Right ventricle myocardium inferior (tissue), 1 donor: Measurements from ENCODE around the gene KDM4B. TPM values are rescaled to one million over a fixed set of nuclear protein-coding genes. Genes with fewer than 3 reads are reported as not detected.

Source experiments
- ATAC-seq: fragments of 200-7000 bp; cut with Tn5 transposase; one replicate; pipeline ENCODE4 v1.9.1; 2020; ENCODE audit warnings: mild to moderate bottlenecking, moderate library complexity
- DNase-seq: peaks from one replicate; pipeline ENCODE4 v3.0.0; 2021; ENCODE audit errors: missing footprints
- intact Hi-C: fragments of 100-400 bp; cut with DNase I; formaldehyde crosslinking; loops from one replicate; pipeline ENCODE4 v1.11.0; 2022
- total RNA-seq: library from RNA; stranded (reverse); fragmentation: NEBNext Ultra II Directional; extraction: Animal tissue kit (Norgen Biotek cat#: 25700); gene quantifications from one replicate; pipeline ENCODE4 v1.2.1, GENCODE V29; 2021
- donor health status: DM: no; HTN: yes; CAD: no; lungs with severe emphysema.

The KDM4B gene
- total RNA-seq, 1 donor from 2014 or later = 38.6 TPM

- intact Hi-C loops = no loop called here
- ATAC-seq (peak; percentile 32), DNase-seq (no peak)
Observed at GRCh38 chr19:5071579-5071978, 102.7 kb downstream of the KDM4B start.

DNA sequence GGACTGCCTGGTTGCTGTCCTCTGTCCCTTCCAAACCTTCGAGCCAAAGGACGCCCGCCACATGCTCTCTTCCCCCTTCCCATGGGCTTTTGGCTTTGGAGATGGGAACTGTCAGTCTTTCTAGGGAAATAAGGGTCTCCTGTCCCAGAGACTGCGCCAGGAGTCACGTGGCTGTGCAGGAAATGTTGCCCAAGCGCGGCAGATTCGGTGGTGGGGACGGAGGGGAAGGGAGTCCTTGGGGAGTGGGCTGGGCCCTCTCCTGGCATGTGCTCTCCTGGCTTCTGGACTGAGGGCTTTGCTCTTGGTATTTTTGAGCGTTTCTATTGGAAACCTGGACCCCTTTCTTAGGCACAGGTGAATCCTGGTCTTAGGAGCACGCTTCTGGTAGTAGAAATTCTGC is 103.2 kb downstream of the KDM4B start:
- intact Hi-C loops = no loop called here
- ATAC-seq = peak; percentile 59
- DNase-seq = no peak

DNA sequence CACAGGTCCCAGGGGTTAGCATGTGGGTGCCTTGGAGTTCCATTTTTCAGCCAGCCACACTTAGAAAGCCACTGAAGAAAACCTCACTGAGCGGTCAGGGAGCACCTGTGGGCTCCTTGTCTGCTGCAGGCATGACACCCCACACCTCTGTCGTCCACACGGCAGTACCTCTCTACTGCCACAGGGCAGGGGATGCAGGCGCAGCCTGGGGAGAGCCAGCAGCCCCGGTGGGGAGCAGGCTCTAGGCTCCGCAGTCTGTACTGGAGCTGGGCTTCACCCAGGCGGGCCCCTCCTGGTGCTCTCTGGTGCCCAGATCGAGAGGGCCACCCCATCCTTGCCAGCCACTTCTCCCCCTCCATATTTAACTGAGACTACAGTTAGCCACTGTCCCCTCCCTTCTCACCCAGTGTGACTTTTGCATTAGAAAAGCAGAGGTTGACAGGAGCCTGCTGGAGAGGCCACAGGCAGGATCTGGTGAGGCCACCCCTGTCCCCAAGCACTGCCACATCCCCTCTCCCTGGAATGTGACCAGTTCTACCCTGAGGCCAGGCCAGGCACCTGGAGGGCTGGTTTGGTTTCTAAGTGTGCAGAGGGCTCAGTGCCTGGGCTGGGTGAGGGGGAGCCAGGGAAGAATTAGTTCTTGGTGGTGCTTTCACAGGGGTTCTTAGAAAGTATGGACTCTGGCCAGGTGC is 104.4 kb downstream of the KDM4B start:
- ATAC-seq = no peak
- intact Hi-C loops = no loop called here
- DNase-seq = no peak

DNA sequence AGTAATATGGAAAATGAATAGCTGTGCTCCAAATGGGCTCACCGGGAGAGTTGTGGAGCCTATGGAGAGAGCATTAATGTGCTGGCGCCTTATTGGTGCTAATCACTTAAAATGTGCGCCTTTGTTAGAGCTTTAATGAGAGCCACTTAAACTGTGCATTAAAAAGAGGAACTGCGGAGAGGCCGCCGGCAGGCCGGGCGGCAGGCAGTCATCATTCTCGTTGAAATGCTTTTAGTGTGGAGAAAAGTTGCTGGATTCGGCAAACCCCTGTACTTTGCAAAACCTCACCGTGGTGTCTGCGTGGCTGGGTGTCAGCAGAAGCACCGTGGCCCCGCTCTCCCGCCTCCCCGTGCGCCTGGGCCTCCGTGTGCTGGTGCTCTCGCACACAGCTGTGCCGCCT is 105.5 kb downstream of the KDM4B start:
- no peak for DNase-seq
- ATAC-seq = no peak
- intact Hi-C loops = no loop called here

DNA sequence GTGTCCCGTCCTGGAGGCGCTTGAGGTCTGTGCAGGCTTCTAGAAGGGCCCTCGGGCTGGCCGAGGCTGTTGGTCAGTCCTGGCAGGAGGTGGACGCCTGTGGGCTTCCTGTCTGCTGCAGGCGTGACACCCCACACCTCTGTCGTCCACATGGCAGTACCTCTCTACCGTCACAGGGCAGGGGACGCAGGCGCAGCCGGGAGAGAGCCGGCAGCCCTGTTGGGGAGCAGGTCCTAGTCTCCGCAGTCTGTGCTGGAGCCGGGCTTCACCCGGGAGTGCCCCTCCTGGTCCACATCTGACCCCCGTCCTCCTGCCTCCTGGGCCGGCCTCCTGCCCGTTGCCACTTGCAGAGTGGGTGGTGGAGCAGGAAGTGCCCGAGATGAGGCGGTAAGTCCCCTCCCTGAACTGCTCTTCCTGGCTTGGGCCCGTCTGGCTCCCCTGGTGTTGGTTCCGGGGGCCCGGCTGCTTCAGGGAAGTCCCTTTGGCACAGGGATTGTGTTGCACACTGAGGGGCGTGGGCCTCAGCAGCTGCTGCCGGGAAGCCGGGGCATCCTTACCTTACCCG is 106.0 kb downstream of the KDM4B start:
- ATAC-seq (no peak), DNase-seq (no peak)
- intact Hi-C loops = no loop called here

DNA sequence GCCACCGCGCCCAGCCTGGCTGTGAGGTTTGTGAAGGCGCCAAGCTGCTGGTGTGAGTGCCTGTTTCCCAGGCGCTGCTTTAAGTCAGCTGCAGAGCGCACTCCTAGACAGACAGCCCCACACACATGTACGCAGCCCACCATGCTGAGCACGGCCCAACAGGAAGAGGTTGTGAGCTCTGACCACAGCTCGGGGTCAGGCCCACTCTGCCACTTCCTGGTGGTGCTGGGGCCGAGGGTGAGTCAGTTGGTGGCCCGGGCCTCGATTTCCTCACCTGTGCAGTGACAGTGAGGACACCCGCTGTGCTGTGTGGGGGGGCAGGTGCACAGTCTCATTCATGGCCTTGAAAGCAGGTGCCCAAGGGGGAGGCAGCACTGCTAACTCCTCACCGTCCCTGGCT is 106.7 kb downstream of the KDM4B start:
- no peak for DNase-seq
- intact Hi-C loops = no loop called here
- no peak for ATAC-seq

GRCh38 chr19:5076440-5077208 is 107.7 kb downstream of the KDM4B start:
- no peak for DNase-seq
- no peak for ATAC-seq

DNA sequence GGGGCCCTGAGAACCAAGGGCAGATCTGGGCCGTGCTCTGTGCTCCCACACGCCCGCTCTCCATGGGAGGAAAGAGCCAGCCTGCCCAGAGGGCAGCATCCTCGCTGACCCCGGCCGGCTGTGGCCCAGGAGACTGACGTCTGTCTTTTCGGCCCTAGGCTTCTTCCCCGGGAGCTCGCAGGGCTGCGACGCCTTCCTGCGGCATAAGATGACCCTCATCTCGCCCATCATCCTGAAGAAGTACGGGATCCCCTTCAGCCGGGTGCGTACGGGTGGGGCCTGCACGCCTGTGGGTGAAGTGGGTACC is 108.2 kb downstream of the KDM4B start:
- intact Hi-C loops = no loop called here
- DNase-seq = no peak
- no peak for ATAC-seq

More at GRCh38 chr19:5076440-5077208, 107.7 kb downstream of the KDM4B start:
- intact Hi-C loops = no loop called here

DNA sequence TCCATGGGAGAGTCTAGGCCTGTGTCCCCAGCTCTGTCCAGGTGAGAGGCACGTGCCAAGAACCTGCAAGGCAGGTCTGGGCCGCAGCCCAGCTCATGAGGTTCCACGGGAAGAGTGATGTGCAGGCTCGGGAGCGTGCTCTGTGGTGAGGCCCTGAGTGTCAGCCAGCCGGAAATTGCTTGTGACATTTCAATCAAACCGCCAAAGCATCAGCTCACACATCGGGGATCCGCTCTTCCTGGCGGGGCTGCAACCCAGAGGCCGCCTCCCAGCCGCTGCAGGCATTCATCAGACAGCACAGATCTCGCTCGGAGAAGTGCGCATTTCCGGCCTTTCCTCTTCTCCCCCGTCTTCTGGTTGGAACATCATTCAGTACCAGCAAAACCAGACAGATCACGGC is 109.3 kb downstream of the KDM4B start:
- intact Hi-C loops = no loop called here
- ATAC-seq = no peak
- no peak for DNase-seq

DNA sequence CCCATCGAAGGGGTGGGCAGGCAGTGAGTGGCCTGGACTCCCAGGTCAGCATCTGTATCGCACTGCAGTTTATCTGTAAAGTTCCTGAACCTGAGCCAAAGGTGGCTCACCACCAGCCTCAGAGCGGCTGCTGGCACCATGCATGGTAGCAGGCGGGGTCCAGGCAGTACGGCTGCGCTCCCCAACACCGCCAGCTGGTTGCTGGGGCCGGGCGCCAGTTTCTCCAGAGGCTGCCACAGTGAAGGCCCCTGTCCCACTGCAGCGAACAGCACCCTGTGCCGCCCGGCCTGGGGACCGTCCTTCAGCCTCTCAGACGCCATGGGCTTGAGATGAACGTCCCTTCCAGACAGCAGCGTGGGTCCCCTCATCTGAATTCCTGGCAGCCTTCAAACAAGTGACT is 109.8 kb downstream of the KDM4B start:
- DNase-seq = no peak
- intact Hi-C loops = no loop called here
- peak; percentile 64 for ATAC-seq

DNA sequence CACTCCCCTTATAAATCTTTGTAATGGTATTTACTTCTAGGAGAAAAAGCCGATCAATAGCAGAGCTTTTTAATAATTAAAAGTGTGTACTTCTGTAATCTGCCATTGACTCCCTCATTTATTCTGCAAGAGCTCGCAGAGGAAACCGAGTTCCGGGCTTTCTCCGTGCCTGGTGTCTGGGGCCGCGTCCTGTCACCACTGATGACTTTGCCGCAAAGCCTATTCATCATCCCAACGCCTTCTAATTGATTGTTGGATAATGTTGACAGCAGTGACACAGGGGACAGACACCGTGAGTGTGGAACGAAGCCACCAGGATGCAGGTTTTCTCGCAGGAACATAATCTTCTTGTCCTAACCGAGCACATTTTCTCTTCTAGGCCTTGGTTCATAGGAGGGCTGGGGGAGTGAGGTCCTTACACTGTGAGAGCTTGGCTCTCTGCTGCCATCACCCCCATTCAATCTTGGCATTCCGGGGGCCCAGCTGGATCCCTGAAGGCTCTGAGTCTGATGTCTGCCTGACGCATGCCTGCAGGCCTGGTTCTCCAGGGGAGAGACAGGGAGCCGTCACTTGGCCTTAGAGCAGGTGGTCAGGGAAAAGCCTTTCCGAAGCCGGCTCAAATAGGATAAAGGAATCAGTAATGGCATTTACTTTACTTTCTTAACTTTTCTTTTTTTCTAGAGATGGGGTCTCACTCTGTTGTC is 110.3 kb downstream of the KDM4B start:
- intact Hi-C loops = no loop called here
- ATAC-seq (no peak), DNase-seq (no peak)

DNA sequence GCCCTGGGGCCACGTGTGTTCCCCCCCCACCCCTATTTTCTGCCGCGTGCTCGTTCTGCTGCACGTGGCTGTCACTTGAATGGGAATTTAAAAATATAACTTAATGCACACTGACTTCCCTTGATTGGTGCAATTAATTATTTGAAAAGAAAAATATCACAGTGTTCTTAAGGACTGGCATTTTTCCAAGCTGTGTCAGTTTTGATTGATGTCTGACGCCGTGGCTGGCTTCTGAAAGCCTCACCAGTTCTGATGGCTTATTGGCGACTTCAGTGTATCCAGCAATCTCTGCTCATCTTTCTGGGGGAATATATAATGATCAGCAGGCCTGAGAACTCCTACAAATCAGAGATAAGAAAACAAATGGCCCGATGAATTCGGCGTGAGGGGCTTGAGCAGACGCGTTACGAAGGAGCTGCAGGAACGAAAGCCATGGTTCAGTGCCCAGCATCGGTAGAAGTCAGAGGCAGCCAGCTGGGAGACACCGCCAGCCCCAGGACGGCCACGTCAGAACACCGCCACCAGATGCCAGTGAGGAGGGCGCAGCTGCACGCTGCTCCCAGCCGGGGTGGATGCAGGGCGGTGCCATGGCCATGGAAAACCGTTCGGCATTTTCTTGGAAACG is 111.2 kb downstream of the KDM4B start:
- no peak for DNase-seq

DNA sequence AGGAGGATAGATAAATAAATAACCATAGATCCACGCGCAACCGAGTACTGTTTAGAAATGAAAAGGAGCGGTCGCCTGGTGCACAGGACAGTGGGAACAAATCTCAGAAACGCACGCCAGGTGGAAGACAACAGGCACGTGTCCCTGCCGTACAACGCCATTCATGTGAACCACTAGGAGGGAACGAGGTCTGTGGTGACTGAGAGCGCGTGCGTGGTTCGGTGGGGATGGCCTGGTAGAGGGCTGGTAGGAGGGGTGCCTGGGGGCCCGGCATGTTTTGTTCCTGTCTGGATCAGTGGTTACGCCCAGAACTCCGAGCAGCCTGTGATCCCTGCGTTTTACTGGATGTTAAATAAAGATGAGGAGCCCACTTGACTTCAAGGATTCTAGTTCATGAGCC is 111.9 kb downstream of the KDM4B start:
- intact Hi-C loops = no loop called here
- ATAC-seq (no peak), DNase-seq (no peak)

More for the DNA sequence above, 111.2 kb downstream of the KDM4B start:
- intact Hi-C loops = no loop called here
- ATAC-seq = no peak

GRCh38 chr19:5081443-5082161 is 112.7 kb downstream of the KDM4B start:
- intact Hi-C loops = no loop called here
- no peak for ATAC-seq
- DNase-seq = no peak

DNA sequence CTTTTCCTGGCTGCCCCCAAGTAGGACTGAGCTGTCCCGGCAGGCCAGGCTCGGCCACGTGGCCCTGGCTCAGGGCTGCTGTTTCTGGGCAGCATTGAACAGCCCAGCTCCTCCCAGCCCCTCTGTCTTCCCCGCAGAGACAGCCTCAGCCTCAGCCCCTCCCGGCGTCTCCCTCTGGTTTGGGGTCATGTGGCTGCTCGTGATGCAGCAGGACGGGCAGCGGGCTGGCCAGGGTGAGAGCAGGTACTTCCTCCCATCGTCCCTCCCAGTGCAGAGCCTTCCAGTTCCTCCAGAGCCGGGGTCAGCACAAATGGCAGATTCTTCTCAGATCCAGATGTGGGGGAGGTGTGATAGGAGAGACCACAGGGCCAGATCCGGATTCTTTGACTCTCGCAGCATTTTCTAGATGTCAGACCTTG is 114.6 kb downstream of the KDM4B start:
- DNase-seq = no peak
- ATAC-seq = peak; percentile 59
- intact Hi-C loops = no loop called here

GRCh38 chr19:5085566-5085965 is 116.7 kb downstream of the KDM4B start:
- DNase-seq = no peak
- intact Hi-C loops = no loop called here
- ATAC-seq = no peak

- intact Hi-C loops = no loop called here
- DNase-seq (no peak), ATAC-seq (no peak)
Observed at GRCh38 chr19:5086230-5086629, 117.3 kb downstream of the KDM4B start.

GRCh38 chr19:5086725-5087439 is 118.0 kb downstream of the KDM4B start:
- intact Hi-C loops = no loop called here
- DNase-seq (no peak), ATAC-seq (no peak)
